ENCODE results near the gene PRRX2. TPM values are rescaled to one million over a fixed set of nuclear protein-coding genes. Genes with fewer than 3 reads are reported as not detected.

Gene PRRX2
- total and polyA plus RNA-seq, 2 experiments from 2014 or later: 9.7 to 23.0 TPM

DNA sequence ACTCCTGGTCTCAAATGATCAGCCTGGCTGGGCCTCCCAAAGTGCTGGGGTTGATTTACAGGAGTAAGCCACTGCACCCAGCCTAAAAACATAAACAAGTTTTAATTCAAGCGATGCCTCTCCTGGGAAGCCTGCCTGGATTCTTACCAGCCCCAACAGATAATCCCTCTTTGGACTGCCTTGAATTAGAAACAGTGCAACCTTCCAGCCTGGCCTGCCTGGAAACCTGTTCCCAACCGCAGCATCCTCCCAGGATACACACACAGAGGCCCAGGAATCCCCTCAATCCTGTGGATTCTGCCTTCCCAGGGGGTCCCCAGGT is 68.1 kb downstream of the PRRX2 start:
- H3K36me3 ChIP-seq (replicated peaks; ENCODE audit: insufficient read depth, low read depth): no peaks in the 10 kb centered on the region
- DNase-seq (ENCODE audit: low spot score): no peak
- H3K27me3 ChIP-seq: no peaks in the 10 kb centered on the region
- WGBS (ENCODE audit: low lambda C conversion rate, missing lambda C conversion rate): 95% methylated on average over 2 of the region's 2 CpGs
- H3K4me3 ChIP-seq: no peak overlapping the region
- H2AFZ ChIP-seq: no peak overlapping the region
- no peak overlapping the region for H3K4me2 ChIP-seq
- no peak overlapping the region for H3K27ac ChIP-seq
- H3K79me2 ChIP-seq: no peaks in the 10 kb centered on the region
- TF ChIP-seq CTCF (IDR thresholded peaks at IDR 0.05; ENCODE audit: poor library complexity) (no peak), EZH2 (IDR thresholded peaks at IDR 0.05; ENCODE audit: borderline replicate concordance) (no peak), EZH2phosphoT487 (IDR thresholded peaks at IDR 0.05; ENCODE audit: low read depth, severe bottlenecking, unreplicated experiment) (no peak)
- H4K20me1 ChIP-seq (ENCODE audit: insufficient read depth, poor library complexity, severe bottlenecking): no peaks in the 10 kb centered on the region
- H3K9me2 ChIP-seq (replicated peaks; ENCODE audit: insufficient read depth): no peaks in the 10 kb centered on the region
- H3K4me1 ChIP-seq (ENCODE audit: insufficient read depth): peaks cover 6% of the 10 kb centered on the region
- H3K9me3 ChIP-seq (ENCODE audit: low read depth): no peaks in the 10 kb centered on the region

GRCh38 chr9:129735546-129735945 is 70.1 kb downstream of the PRRX2 start:
- Histone ChIP-seq H3K4me2 (no peak overlapping the region), H3K9me2 (replicated peaks; ENCODE audit: insufficient read depth) (no peaks in the 10 kb centered on the region), H3K27me3 (no peaks in the 10 kb centered on the region), H3K4me3 (no peak overlapping the region), H2AFZ (no peak overlapping the region), H4K20me1 (ENCODE audit: insufficient read depth, poor library complexity, severe bottlenecking) (no peaks in the 10 kb centered on the region), H3K9me3 (ENCODE audit: low read depth) (no peaks in the 10 kb centered on the region), H3K27ac (no peak overlapping the region), H3K79me2 (no peaks in the 10 kb centered on the region), H3K36me3 (replicated peaks; ENCODE audit: insufficient read depth, low read depth) (no peaks in the 10 kb centered on the region), H3K4me1 (ENCODE audit: insufficient read depth) (peaks cover 6% of the 10 kb centered on the region)
- TF ChIP-seq CTCF (IDR thresholded peaks at IDR 0.05; ENCODE audit: poor library complexity): no peak
- no peak for TF ChIP-seq EZH2phosphoT487 (IDR thresholded peaks at IDR 0.05; ENCODE audit: low read depth, severe bottlenecking, unreplicated experiment)
- TF ChIP-seq EZH2 (IDR thresholded peaks at IDR 0.05; ENCODE audit: borderline replicate concordance): no peak
- DNase-seq (ENCODE audit: low spot score): no peak
- WGBS (ENCODE audit: low lambda C conversion rate, missing lambda C conversion rate): 89% methylated on average over 3 of the region's 6 CpGs

GRCh38 chr9:129736334-129736733 is 70.9 kb downstream of the PRRX2 start:
- no peaks in the 10 kb centered on the region for H3K9me3 ChIP-seq (ENCODE audit: low read depth)
- H3K79me2 ChIP-seq: no peaks in the 10 kb centered on the region
- H3K4me3 ChIP-seq: no peak overlapping the region
- no peaks in the 10 kb centered on the region for H4K20me1 ChIP-seq (ENCODE audit: insufficient read depth, poor library complexity, severe bottlenecking)
- no peak overlapping the region for H3K4me2 ChIP-seq
- peaks cover 6% of the 10 kb centered on the region for H3K4me1 ChIP-seq (ENCODE audit: insufficient read depth)
- no peak overlapping the region for H2AFZ ChIP-seq
- H3K9me2 ChIP-seq (replicated peaks; ENCODE audit: insufficient read depth): no peaks in the 10 kb centered on the region
- H3K36me3 ChIP-seq (replicated peaks; ENCODE audit: insufficient read depth, low read depth): no peaks in the 10 kb centered on the region
- H3K27ac ChIP-seq: no peak overlapping the region
- TF ChIP-seq EZH2 (IDR thresholded peaks at IDR 0.05; ENCODE audit: borderline replicate concordance): no peak
- no peak for TF ChIP-seq EZH2phosphoT487 (IDR thresholded peaks at IDR 0.05; ENCODE audit: low read depth, severe bottlenecking, unreplicated experiment)
- no peak for TF ChIP-seq CTCF (IDR thresholded peaks at IDR 0.05; ENCODE audit: poor library complexity)
- DNase-seq (ENCODE audit: low spot score): no peak
- 85% methylated on average over 20 of the region's 20 CpGs for WGBS (ENCODE audit: low lambda C conversion rate, missing lambda C conversion rate)
- no peaks in the 10 kb centered on the region for H3K27me3 ChIP-seq
